ENCODE data around the gene MBOAT2. TPM values are rescaled to one million over a fixed set of nuclear protein-coding genes. Genes with fewer than 3 reads are reported as not detected.

The MBOAT2 gene
- polyA plus RNA-seq, 1 experiment, result 18.1 TPM

- no peak for DNase-seq (ENCODE audit: low read depth)
- POLR2A ChIA-PET, result no interaction called here
- Histone ChIP-seq H3K27me3 (ENCODE audit: control insufficient read depth, insufficient read depth, low read length) (no peaks in the 10 kb centered on the region), H3K36me3 (ENCODE audit: control insufficient read depth, insufficient read depth, low read length) (no peaks in the 10 kb centered on the region), H3K4me3 (ENCODE audit: low read depth, low read length) (no peak overlapping the region)
- CTCF ChIA-PET, result interaction anchor here (0.9 to 2.3 kb wide), 2 partner anchors 11 to 50 kb away, joined by 3 to 7 read pairs; no protein-coding TSS in a partner anchor
- TF ChIP-seq CTCF (IDR thresholded peaks at IDR 0.05; ENCODE audit: insufficient read depth, low read depth, low read length), result no peak
Observed at GRCh38 chr2:8966123-8966908, 37.2 kb downstream of the MBOAT2 start.

GRCh38 chr2:8965216-8965969, 38.1 kb downstream of the MBOAT2 start:
- CTCF ChIA-PET, result interaction anchor here (2.3 kb wide), 1 partner anchor 12 kb away, joined by 7 read pairs; no protein-coding TSS in a partner anchor
- no peak overlapping the region for H3K4me3 ChIP-seq (ENCODE audit: low read depth, low read length)
- POLR2A ChIA-PET, result no interaction called here

GRCh38 chr2:8962890-8963289, 40.6 kb downstream of the MBOAT2 start:
- Histone ChIP-seq H3K36me3 (ENCODE audit: control insufficient read depth, insufficient read depth, low read length) (no peaks in the 10 kb centered on the region), H3K4me3 (ENCODE audit: low read depth, low read length) (no peak overlapping the region), H3K27me3 (ENCODE audit: control insufficient read depth, insufficient read depth, low read length) (no peaks in the 10 kb centered on the region)
- DNase-seq (ENCODE audit: low read depth), result no peak
- POLR2A ChIA-PET, result no interaction called here
- CTCF ChIA-PET, result no interaction called here
- no peak for TF ChIP-seq CTCF (IDR thresholded peaks at IDR 0.05; ENCODE audit: insufficient read depth, low read depth, low read length)

More at GRCh38 chr2:8965216-8965969, 38.1 kb downstream of the MBOAT2 start:
- Histone ChIP-seq H3K36me3 (ENCODE audit: control insufficient read depth, insufficient read depth, low read length) (no peaks in the 10 kb centered on the region), H3K27me3 (ENCODE audit: control insufficient read depth, insufficient read depth, low read length) (no peaks in the 10 kb centered on the region)
- no peak for DNase-seq (ENCODE audit: low read depth)
- TF ChIP-seq CTCF (IDR thresholded peaks at IDR 0.05; ENCODE audit: insufficient read depth, low read depth, low read length), result no peak

- Histone ChIP-seq H3K27me3 (ENCODE audit: control insufficient read depth, insufficient read depth, low read length) (no peaks in the 10 kb centered on the region), H3K4me3 (ENCODE audit: low read depth, low read length) (no peak overlapping the region), H3K36me3 (ENCODE audit: control insufficient read depth, insufficient read depth, low read length) (no peaks in the 10 kb centered on the region)
- no peak for DNase-seq (ENCODE audit: low read depth)
- TF ChIP-seq CTCF (IDR thresholded peaks at IDR 0.05; ENCODE audit: insufficient read depth, low read depth, low read length), result no peak
- CTCF ChIA-PET, result interaction anchor here (1.3 to 1.4 kb wide), 2 partner anchors 11 to 17 kb away, joined by 4 to 6 read pairs; no protein-coding TSS in a partner anchor
- POLR2A ChIA-PET, result interaction anchor here (0.7 kb wide), 1 partner anchor 141 kb away, joined by 3 read pairs; no protein-coding TSS in a partner anchor
Observed at GRCh38 chr2:8957628-8958027, 45.9 kb downstream of the MBOAT2 start.

- POLR2A ChIA-PET, result no interaction called here
- no peak for TF ChIP-seq CTCF (IDR thresholded peaks at IDR 0.05; ENCODE audit: insufficient read depth, low read depth, low read length)
- CTCF ChIA-PET, result interaction anchor here (1.3 to 1.4 kb wide), 2 partner anchors 10 to 18 kb away, joined by 4 to 6 read pairs; no protein-coding TSS in a partner anchor
- H3K27me3 ChIP-seq (ENCODE audit: control insufficient read depth, insufficient read depth, low read length), result no peaks in the 10 kb centered on the region
- no peak for DNase-seq (ENCODE audit: low read depth)
- no peak overlapping the region for H3K4me3 ChIP-seq (ENCODE audit: low read depth, low read length)
- H3K36me3 ChIP-seq (ENCODE audit: control insufficient read depth, insufficient read depth, low read length), result no peaks in the 10 kb centered on the region
Observed at GRCh38 chr2:8956774-8957173, 46.7 kb downstream of the MBOAT2 start.
